GM21515 (cell line): ENCODE measurements around the gene PRMT9.

Experiments
- ATAC-seq: cut with Tn5 transposase; IDR thresholded peaks from one replicate; pipeline ENCODE4 v1.9.1; 2021; ENCODE audit not compliant: unreplicated experiment

PRMT9 gene

GRCh38 chr4:147683717-147684700 is at the start of gene PRMT9:
Gene PRMT9, minus strand, starts transcription at chr4:147684163. Its CDS starts 176 bp downstream, at chr4:147683987.
- ATAC-seq: peak; percentile 100

GRCh38 chr4:147732518-147733235 is 48.7 kb upstream of the PRMT9 start:
- ATAC-seq: peak; percentile 25

- ATAC-seq: peak; percentile 58
Observed at GRCh38 chr4:147731580-147732517, 47.9 kb upstream of the PRMT9 start, which contains the start of gene ARHGAP10. Gene ARHGAP10, plus strand, starts transcription at chr4:147732088. Its CDS starts 214 bp downstream, at chr4:147732302.

- no peak for ATAC-seq
Observed at GRCh38 chr4:147730333-147730732, 46.4 kb upstream of the PRMT9 start.

GRCh38 chr4:147727476-147728028 is 43.6 kb upstream of the PRMT9 start:
- ATAC-seq: no peak

- no peak for ATAC-seq
Observed at GRCh38 chr4:147725673-147726072, 41.7 kb upstream of the PRMT9 start.

- no peak for ATAC-seq
Observed at GRCh38 chr4:147724468-147725201, 40.7 kb upstream of the PRMT9 start.

- no peak for ATAC-seq
Observed at GRCh38 chr4:147723326-147723725, 39.4 kb upstream of the PRMT9 start.

GRCh38 chr4:147717878-147718277 is 33.9 kb upstream of the PRMT9 start:
- ATAC-seq: peak; percentile 94

GRCh38 chr4:147714575-147715401 is 30.8 kb upstream of the PRMT9 start:
- no peak for ATAC-seq

GRCh38 chr4:147709999-147710398 is 26.0 kb upstream of the PRMT9 start:
- no peak for ATAC-seq

- peak; percentile 68 for ATAC-seq
Observed at GRCh38 chr4:147707892-147708672, 24.1 kb upstream of the PRMT9 start.

GRCh38 chr4:147704846-147705245 is 20.9 kb upstream of the PRMT9 start:
- no peak for ATAC-seq

GRCh38 chr4:147696866-147697265 is 12.9 kb upstream of the PRMT9 start:
- ATAC-seq: no peak

GRCh38 chr4:147693218-147693617 is 9.3 kb upstream of the PRMT9 start:
- ATAC-seq: no peak

GRCh38 chr4:147691820-147692219 is 7.9 kb upstream of the PRMT9 start:
- ATAC-seq: no peak

GRCh38 chr4:147689067-147689466 is 5.1 kb upstream of the PRMT9 start:
- ATAC-seq: no peak

GRCh38 chr4:147683188-147683591 is 773 bp downstream of the PRMT9 start:
- no peak for ATAC-seq
